ENCODE measurements around the gene LRRC28. TPM values are rescaled to one million over a fixed set of nuclear protein-coding genes. Genes with fewer than 3 reads are reported as not detected.
"Not testable (repeated sequence)": the region's sequence is repeated elsewhere in the genome, so short reads cannot be mapped to it uniquely, and the experiment has no call there.

LRRC28 gene
- total and polyA plus RNA-seq, 5 donors, result 13.7 to 30.9 (median 30.5) TPM

DNA sequence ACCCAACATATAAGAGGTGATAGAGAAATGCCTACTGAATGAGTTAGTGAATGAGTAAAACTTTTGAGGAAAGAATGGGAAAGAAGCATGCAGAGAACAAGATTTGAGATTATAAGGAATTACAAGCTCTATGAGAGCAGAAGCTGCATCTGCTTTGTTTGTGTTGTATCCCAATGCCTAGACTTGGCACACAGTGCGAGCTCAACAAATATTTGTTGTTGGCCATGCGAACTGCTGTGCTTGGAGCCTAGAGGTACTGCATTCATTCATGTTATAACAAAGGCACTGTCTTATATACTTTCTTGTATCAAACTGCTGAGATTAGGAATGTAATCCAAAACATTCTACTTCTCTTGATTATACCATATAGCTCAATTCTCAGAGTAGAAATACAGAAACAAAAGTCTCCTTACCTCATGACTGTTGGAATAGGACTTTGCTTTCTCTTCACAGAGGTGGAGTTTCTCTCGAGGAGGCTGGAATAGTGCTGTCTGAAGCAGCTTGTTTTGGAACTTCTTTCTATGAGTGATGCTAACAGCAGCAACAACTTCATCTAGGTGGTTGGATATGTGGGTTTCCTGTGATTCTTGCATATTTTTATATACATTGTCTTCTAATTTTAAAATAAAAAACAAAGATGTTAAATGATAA is 23.0 kb upstream of the LRRC28 start:
- Histone ChIP-seq H3K27me3 (ENCODE audit: control insufficient read depth, insufficient read depth) (no peaks in the 10 kb centered on the region), H3K9me3 (ENCODE audit: control insufficient read depth, low read length) (no peaks in the 10 kb centered on the region), H3K27ac (ENCODE audit: low read length) (no peak overlapping the region), H3K4me3 (ENCODE audit: low read length) (no peak overlapping the region), H3K4me1 (ENCODE audit: control insufficient read depth, insufficient read depth, low read length) (no peaks in the 10 kb centered on the region)
- intact Hi-C loops (cut with DNase I), result no loop called here
- WGBS, result 91% methylated on average over 3 of the region's 3 CpGs
- ATAC-seq (no peak), DNase-seq (no peak)

GRCh38 chr15:99230867-99231266 is 20.4 kb upstream of the LRRC28 start:
- no peaks in the 10 kb centered on the region for H3K27me3 ChIP-seq (ENCODE audit: control insufficient read depth, insufficient read depth)
- no peak overlapping the region for H3K4me3 ChIP-seq (ENCODE audit: low read length)
- H3K9me3 ChIP-seq (ENCODE audit: control insufficient read depth, low read length), result no peaks in the 10 kb centered on the region
- H3K27ac ChIP-seq (ENCODE audit: low read length), result no peak overlapping the region
- H3K4me1 ChIP-seq (ENCODE audit: control insufficient read depth, insufficient read depth, low read length), result no peaks in the 10 kb centered on the region
- WGBS, result 97% methylated on average over 4 of the region's 4 CpGs
- intact Hi-C loops (cut with DNase I), result no loop called here
- ATAC-seq (no peak), DNase-seq (no peak)

GRCh38 chr15:99232740-99233139 is 18.5 kb upstream of the LRRC28 start:
- DNase-seq (no peak), ATAC-seq (no peak)
- WGBS, result 100% methylated on average over 2 of the region's 2 CpGs
- Histone ChIP-seq H3K4me3 (ENCODE audit: low read length) (no peak overlapping the region), H3K9me3 (ENCODE audit: control insufficient read depth, low read length) (no peaks in the 10 kb centered on the region), H3K27ac (ENCODE audit: low read length) (no peak overlapping the region), H3K27me3 (ENCODE audit: control insufficient read depth, insufficient read depth) (no peaks in the 10 kb centered on the region), H3K4me1 (ENCODE audit: control insufficient read depth, insufficient read depth, low read length) (no peaks in the 10 kb centered on the region)
- intact Hi-C loops (cut with DNase I), result no loop called here

GRCh38 chr15:99234160-99234559 is 17.1 kb upstream of the LRRC28 start:
- DNase-seq; H3K4me3 ChIP-seq (ENCODE audit: low read length); H3K27me3 ChIP-seq (ENCODE audit: control insufficient read depth, insufficient read depth); H3K9me3 ChIP-seq (ENCODE audit: control insufficient read depth, low read length); ATAC-seq; H3K4me1 ChIP-seq (ENCODE audit: control insufficient read depth, insufficient read depth, low read length); intact Hi-C loops (cut with DNase I); H3K27ac ChIP-seq (ENCODE audit: low read length): not testable (repeated sequence)
- 98% methylated on average over 6 of the region's 6 CpGs for WGBS

DNA sequence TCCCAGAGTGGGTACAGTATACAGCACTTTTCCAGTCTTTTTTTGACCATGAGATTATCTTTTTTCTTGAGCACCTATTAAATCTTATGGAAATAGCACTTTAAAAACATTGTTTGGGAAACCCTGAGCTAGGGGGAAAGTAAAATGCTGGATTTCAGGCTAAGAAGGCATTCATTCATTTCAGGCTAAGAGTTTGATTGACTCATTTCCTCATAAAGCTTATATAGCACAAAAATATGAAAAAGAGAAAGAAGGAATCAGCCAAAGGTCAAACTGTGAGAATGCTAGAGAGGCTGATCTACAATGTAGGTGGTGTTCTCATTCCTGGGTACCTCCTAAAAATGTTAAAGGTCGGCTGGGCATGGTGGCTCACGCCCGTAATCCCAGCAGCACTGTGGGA is 12.4 kb upstream of the LRRC28 start:
- no peaks in the 10 kb centered on the region for H3K4me1 ChIP-seq (ENCODE audit: control insufficient read depth, insufficient read depth, low read length)
- no peak overlapping the region for H3K27ac ChIP-seq (ENCODE audit: low read length)
- H3K9me3 ChIP-seq (ENCODE audit: control insufficient read depth, low read length), result no peaks in the 10 kb centered on the region
- intact Hi-C loops (cut with DNase I), result no loop called here
- WGBS, result 89% methylated on average over 3 of the region's 3 CpGs
- H3K27me3 ChIP-seq (ENCODE audit: control insufficient read depth, insufficient read depth), result no peaks in the 10 kb centered on the region
- no peak overlapping the region for H3K4me3 ChIP-seq (ENCODE audit: low read length)
- DNase-seq (no peak), ATAC-seq (no peak)

DNA sequence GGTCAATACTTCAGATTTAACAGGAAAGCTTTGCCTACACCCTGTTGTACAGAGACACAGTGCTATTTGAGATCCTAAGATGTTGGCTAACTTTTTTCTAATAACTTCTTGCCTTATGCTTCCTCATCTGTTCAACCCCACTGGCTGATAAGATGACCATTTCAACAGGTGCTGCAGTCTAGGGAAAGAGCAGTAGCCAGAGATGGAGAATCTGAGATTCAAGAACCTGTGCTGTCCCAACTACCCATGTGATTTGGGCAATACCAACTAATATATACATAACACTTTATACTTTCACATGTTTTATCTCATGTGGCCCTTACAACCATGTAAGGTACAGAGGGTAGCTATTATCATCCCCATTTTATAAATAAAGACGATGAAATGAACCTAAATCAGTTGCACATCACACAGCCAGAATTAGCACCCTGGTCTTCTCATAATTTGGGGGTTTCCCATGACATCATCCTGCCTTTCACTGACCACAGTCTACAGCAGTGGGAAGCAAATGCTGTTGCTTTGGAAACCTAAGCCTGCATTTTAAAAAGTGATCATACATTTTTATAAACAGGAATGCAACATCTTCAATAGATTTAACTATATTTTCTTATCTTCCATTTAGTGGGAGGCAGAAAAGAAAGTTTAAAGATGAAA is 11.6 kb upstream of the LRRC28 start:
- ATAC-seq, result no peak
- intact Hi-C loops (cut with DNase I), result no loop called here
- 64% methylated on average over 1 of the region's 1 CpG for WGBS

GRCh38 chr15:99241752-99242151 is 9.5 kb upstream of the LRRC28 start:
- Histone ChIP-seq H3K9me3 (ENCODE audit: control insufficient read depth, low read length) (no peaks in the 10 kb centered on the region), H3K4me1 (ENCODE audit: control insufficient read depth, insufficient read depth, low read length) (no peaks in the 10 kb centered on the region), H3K4me3 (ENCODE audit: low read length) (no peak overlapping the region), H3K27me3 (ENCODE audit: control insufficient read depth, insufficient read depth) (no peaks in the 10 kb centered on the region), H3K27ac (ENCODE audit: low read length) (no peak overlapping the region)
- 94% methylated on average over 9 of the region's 9 CpGs for WGBS
- no peak for ATAC-seq
- intact Hi-C loops (cut with DNase I), result no loop called here
- no peak for DNase-seq

More for the DNA sequence above, 11.6 kb upstream of the LRRC28 start:
- no peaks in the 10 kb centered on the region for H3K9me3 ChIP-seq (ENCODE audit: control insufficient read depth, low read length)
- no peak for DNase-seq
- no peaks in the 10 kb centered on the region for H3K27me3 ChIP-seq (ENCODE audit: control insufficient read depth, insufficient read depth)
- no peaks in the 10 kb centered on the region for H3K4me1 ChIP-seq (ENCODE audit: control insufficient read depth, insufficient read depth, low read length)
- H3K27ac ChIP-seq (ENCODE audit: low read length), result no peak overlapping the region
- H3K4me3 ChIP-seq (ENCODE audit: low read length), result no peak overlapping the region

DNA sequence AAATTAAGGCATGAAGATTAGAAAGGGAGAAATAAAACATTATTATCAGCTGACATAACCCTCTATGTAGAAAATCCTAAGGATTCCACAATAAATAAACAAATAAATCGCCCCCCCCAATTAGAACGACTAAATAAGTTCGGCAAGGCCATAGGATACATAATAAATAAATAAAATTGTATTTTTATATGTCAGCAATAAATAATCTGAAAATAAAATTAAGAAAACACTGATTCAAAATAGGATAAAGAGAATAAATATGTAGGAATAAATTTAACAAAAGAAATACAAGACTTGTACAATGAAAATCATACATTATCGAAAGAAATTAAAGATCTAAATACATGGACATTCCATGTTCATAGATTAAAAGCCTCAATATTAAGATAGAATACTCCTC is 7.0 kb upstream of the LRRC28 start:
- WGBS, result 96% methylated on average over 4 of the region's 4 CpGs
- no peak for ATAC-seq

DNA sequence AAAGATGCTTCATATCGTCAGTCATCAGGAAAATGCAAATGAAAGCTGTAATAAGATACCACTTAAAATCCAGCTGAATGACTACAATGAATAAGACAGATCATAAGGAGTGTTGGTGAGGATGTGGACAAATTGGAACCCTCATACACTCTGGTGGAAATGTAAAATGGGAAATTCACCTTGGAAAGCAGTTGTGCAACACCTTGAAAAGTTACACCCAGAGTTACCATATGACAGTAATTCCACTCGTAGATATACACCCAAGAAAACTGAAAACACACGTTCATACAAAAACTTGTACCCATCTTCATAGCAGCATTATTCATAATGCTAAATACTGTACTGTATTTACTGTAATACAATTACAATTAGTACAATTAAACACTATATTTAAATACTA is 4.2 kb upstream of the LRRC28 start:
- Histone ChIP-seq H3K4me1 (ENCODE audit: control insufficient read depth, insufficient read depth, low read length) (no peaks in the 10 kb centered on the region), H3K27me3 (ENCODE audit: control insufficient read depth, insufficient read depth) (no peaks in the 10 kb centered on the region), H3K27ac (ENCODE audit: low read length) (no peak overlapping the region), H3K9me3 (ENCODE audit: control insufficient read depth, low read length) (no peaks in the 10 kb centered on the region), H3K4me3 (ENCODE audit: low read length) (no peak overlapping the region)
- intact Hi-C loops (cut with DNase I), result no loop called here
- DNase-seq, result no peak
- no peak for ATAC-seq
- 71% methylated on average over 3 of the region's 3 CpGs for WGBS

More for the DNA sequence above, 7.0 kb upstream of the LRRC28 start:
- Histone ChIP-seq H3K4me3 (ENCODE audit: low read length) (no peak overlapping the region), H3K9me3 (ENCODE audit: control insufficient read depth, low read length) (no peaks in the 10 kb centered on the region), H3K4me1 (ENCODE audit: control insufficient read depth, insufficient read depth, low read length) (no peaks in the 10 kb centered on the region), H3K27ac (ENCODE audit: low read length) (no peak overlapping the region), H3K27me3 (ENCODE audit: control insufficient read depth, insufficient read depth) (no peaks in the 10 kb centered on the region)
- intact Hi-C loops (cut with DNase I), result no loop called here
- DNase-seq, result no peak

DNA sequence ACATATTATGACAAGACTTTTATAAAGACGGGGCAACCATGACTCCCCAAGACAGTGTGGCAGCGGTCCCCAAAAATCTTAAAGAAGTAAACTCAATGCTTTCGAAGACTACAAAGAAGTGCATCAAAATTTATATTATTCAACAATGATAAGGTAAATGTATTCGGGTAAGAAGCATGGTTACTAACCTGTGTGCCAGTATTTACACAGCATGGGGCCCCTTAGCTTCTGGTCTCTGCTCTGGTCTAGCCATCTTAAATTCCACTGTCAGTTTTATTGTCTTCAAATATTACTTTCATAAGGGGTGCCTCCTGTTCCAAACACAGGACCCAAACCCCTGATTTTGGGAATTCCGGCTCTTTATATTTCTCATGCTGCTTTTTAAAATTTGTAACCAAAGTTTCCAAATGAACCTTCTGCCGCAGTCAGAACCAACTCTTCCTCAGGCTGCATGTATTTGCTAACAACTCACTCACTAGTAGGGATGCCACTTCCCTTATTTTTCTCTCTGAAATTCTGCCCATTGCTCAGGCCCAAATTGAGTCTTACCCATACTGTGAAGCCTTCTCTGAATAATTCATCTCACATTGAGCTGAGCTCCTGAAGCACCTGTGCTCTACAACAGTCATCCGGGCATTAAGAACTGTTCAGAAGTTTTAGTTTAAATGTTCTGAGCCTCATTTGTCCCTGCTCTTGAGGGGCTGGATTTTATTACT is 3.1 kb upstream of the LRRC28 start:
- ATAC-seq (no peak), DNase-seq (no peak)
- Histone ChIP-seq H3K9me3 (ENCODE audit: control insufficient read depth, low read length) (no peaks in the 10 kb centered on the region), H3K27me3 (ENCODE audit: control insufficient read depth, insufficient read depth) (no peaks in the 10 kb centered on the region), H3K4me1 (ENCODE audit: control insufficient read depth, insufficient read depth, low read length) (peaks cover 3% of the 10 kb centered on the region), H3K4me3 (ENCODE audit: low read length) (peak overlapping the region; percentile 100), H3K27ac (ENCODE audit: low read length) (no peak overlapping the region)
- 76% methylated on average over 7 of the region's 7 CpGs for WGBS
- intact Hi-C loops (cut with DNase I), result no loop called here

DNA sequence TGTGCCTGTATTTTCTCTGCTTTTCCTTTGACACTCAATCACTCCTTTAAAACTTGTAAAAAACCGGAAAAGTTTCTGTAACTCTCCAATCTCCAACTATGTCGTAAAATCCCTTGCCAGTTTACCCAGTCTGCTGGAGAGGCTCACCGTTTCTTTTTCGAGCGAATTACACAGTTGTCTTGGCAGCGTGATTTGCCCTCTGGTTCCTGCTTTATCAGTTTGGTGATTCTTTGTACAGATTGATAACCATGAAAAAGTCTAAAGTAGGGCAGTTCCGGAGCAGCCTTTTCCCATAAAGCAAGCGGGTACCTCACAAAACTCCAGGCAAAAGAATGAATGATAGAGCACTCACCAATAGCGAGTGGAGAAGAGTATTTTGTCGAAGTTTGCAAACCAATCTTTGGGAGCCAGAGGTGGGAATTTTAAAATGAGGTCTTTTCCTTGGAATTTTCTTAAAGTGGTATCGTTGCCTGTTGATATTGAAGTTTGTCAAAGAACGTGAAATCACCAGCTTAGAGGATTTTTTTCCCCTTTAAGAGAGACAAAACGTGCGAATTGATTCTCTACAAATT is 1.9 kb upstream of the LRRC28 start, which contains the start of gene TTC23:
TTC23 (minus strand) TSS at position 312 of the 572 bp plus-strand sequence. CDS start 20,869 bp downstream, outside the sequence.
- intact Hi-C loops (cut with DNase I), result no loop called here
- peak within 1 kb of the TSS; percentile 96 for H3K27ac ChIP-seq (ENCODE audit: low read length)
- DNase-seq (no peak), ATAC-seq (peak; percentile 57)
- peaks cover 3% of the 10 kb centered on the region for H3K4me1 ChIP-seq (ENCODE audit: control insufficient read depth, insufficient read depth, low read length)
- no peaks in the 10 kb centered on the region for H3K9me3 ChIP-seq (ENCODE audit: control insufficient read depth, low read length)
- whole genome bisulfite sequencing, result 1% methylated on average over 14 of the region's 14 CpGs
- H3K4me3 ChIP-seq (ENCODE audit: low read length), result peak within 1 kb of the TSS; percentile 100
- H3K27me3 ChIP-seq (ENCODE audit: control insufficient read depth, insufficient read depth), result no peaks in the 10 kb centered on the region

Data from right cardiac atrium (tissue), 5 donors.